HepG2 (cell line): Measurements from ENCODE around the gene HLA-F. TPM values are rescaled to one million over a fixed set of nuclear protein-coding genes. Genes with fewer than 3 reads are reported as not detected.
A peak's percentile ranks its signal among the peaks of the same experiment; 100 is the strongest.

Experiments
- HHEX ChIP-seq: IDR thresholded peaks from 2 replicates; pipeline ENCODE4 v1.6.1; 2016; ENCODE audit warnings: control low read depth
- PHF5A ChIP-seq: IDR thresholded peaks from one replicate; pipeline ENCODE4 v1.6.1; 2018; ENCODE audit warnings: low read depth, missing genetic modification reagents; ENCODE audit not compliant: unreplicated experiment
- PITX1 ChIP-seq: sonication (generic); formaldehyde crosslinking; IDR thresholded peaks from 2 replicates; pipeline ENCODE4 v1.5.1; 2020; ENCODE audit warnings: mild to moderate bottlenecking, missing genetic modification reagents
- SAFB2 ChIP-seq: sonication (generic); formaldehyde crosslinking; IDR thresholded peaks from 2 replicates; pipeline ENCODE4 v1.5.1; 2020; ENCODE audit warnings: missing genetic modification reagents, low read depth, mild to moderate bottlenecking, borderline replicate concordance
- ZFP37 ChIP-seq: sonication (generic); formaldehyde crosslinking; IDR thresholded peaks from 2 replicates; pipeline ENCODE4 v1.4.0; 2020; ENCODE audit warnings: missing genetic modification reagents, borderline replicate concordance
- ZNF12 ChIP-seq: sonication (generic); formaldehyde crosslinking; IDR thresholded peaks from 2 replicates; pipeline ENCODE4 v1.5.0; 2020; ENCODE audit warnings: missing genetic modification reagents
- ZNF382 ChIP-seq: sonication (generic); formaldehyde crosslinking; IDR thresholded peaks from 2 replicates; pipeline ENCODE4 v1.5.0; 2020; ENCODE audit warnings: missing genetic modification reagents, mild to moderate bottlenecking, borderline replicate concordance
- ZNF598 ChIP-seq: sonication (generic); formaldehyde crosslinking; IDR thresholded peaks from 2 replicates; pipeline ENCODE4 v1.5.1; 2020; ENCODE audit warnings: mild to moderate bottlenecking, missing genetic modification reagents, borderline replicate concordance
- polyA plus RNA-seq, 8 experiments: library from polyadenylated mRNA; depleted of rRNA in 3 of 8; stranded (reverse) in 7 of 8; unstranded in 1 of 8; fragments of >200 nt; fragmentation: Illumina TruSeq in 4 of 8; extraction: Trizol in 4 of 8; gene quantifications; 2 replicates each; pipeline versions ENCODE4 v1.2.1 to v1.2.3, GENCODE V29; 2011 to 2016; ENCODE audit warnings: low read depth in 4 of 8, missing spikeins in 1 of 8, mixed read lengths in 1 of 8; ENCODE audit not compliant: insufficient read depth in 1 of 8
- total RNA-seq, 5 experiments: library from RNA; depleted of rRNA; stranded (reverse); fragments of >200 nt; fragmentation: Illumina TruSeq; extraction: Trizol; gene quantifications; 2 replicates each; pipeline ENCODE4 v1.2.3, GENCODE V29; 2016; ENCODE audit warnings: low read depth in 1 of 5
- TF ChIP-seq, protein P1 (sequence below): sonication (generic); formaldehyde crosslinking; IDR thresholded peaks from 2 replicates; pipeline ENCODE4 v1.4.0; 2020; ENCODE audit warnings: missing genetic modification reagents
- TF ChIP-seq, protein P2 (sequence below): sonication (generic); formaldehyde crosslinking; IDR thresholded peaks from 2 replicates; pipeline ENCODE4 v1.4.0; 2020; ENCODE audit warnings: mild to moderate bottlenecking, missing genetic modification reagents, borderline replicate concordance
- TF ChIP-seq, protein P3 (sequence below): sonication (generic); formaldehyde crosslinking; IDR thresholded peaks from 2 replicates; pipeline ENCODE4 v1.8.0; 2022; ENCODE audit warnings: mild to moderate bottlenecking, missing genetic modification reagents, moderate library complexity

The HLA-F gene
- total and polyA plus RNA-seq, 2 of the 13 experiments (the other 11 are each of a cell fraction or from before 2014, with no cell fraction given), result 6.0 to 6.1 TPM

- TF ChIP-seq, protein P1, sequence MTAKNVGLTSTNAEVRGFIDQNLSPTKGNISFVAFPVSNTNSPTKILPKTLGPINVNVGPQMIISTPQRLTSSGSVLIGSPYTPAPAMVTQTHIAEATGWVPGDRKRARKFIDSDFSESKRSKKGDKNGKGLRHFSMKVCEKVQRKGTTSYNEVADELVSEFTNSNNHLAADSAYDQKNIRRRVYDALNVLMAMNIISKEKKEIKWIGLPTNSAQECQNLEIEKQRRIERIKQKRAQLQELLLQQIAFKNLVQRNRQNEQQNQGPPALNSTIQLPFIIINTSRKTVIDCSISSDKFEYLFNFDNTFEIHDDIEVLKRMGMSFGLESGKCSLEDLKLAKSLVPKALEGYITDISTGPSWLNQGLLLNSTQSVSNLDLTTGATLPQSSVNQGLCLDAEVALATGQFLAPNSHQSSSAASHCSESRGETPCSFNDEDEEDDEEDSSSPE, result 0 out of 2 replicates have a peak, but pooled peaks have one; percentile 26
- peak; percentile 95 for TF ChIP-seq PHF5A
- TF ChIP-seq ZNF12 (CRISPR knock-in tag), result no peak
- TF ChIP-seq, protein P2, sequence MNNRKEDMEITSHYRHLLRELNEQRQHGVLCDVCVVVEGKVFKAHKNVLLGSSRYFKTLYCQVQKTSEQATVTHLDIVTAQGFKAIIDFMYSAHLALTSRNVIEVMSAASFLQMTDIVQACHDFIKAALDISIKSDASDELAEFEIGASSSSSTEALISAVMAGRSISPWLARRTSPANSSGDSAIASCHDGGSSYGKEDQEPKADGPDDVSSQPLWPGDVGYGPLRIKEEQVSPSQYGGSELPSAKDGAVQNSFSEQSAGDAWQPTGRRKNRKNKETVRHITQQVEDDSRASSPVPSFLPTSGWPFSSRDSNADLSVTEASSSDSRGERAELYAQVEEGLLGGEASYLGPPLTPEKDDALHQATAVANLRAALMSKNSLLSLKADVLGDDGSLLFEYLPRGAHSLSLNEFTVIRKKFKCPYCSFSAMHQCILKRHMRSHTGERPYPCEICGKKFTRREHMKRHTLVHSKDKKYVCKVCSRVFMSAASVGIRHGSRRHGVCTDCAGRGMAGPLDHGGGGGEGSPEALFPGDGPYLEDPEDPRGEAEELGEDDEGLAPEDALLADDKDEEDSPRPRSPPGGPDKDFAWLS (CRISPR knock-in tag), result no peak
- no peak for TF ChIP-seq SAFB2 (CRISPR knock-in tag)
- TF ChIP-seq ZNF598, result 0 out of 2 replicates have a peak, but pooled peaks have one; percentile 31
- no peak for TF ChIP-seq ZFP37 (CRISPR knock-in tag)
- TF ChIP-seq, protein P3, sequence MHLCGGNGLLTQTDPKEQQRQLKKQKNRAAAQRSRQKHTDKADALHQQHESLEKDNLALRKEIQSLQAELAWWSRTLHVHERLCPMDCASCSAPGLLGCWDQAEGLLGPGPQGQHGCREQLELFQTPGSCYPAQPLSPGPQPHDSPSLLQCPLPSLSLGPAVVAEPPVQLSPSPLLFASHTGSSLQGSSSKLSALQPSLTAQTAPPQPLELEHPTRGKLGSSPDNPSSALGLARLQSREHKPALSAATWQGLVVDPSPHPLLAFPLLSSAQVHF, result no peak
- no peak for TF ChIP-seq ZNF382 (CRISPR knock-in tag)
- TF ChIP-seq PITX1 (CRISPR knock-in tag), result peak; percentile 48; the same call in 1 of the 2 replicates
- TF ChIP-seq HHEX (CRISPR knock-in tag), result no peak
These were observed 29.4 kb downstream of the HLA-F start (continued) for GRCh38 chr6:29752451-29753308.
